Central memory CD4-positive, alpha-beta T cell (primary cell): ENCODE results near the gene ORC5.
"Not testable (repeated sequence)": the region's sequence is repeated elsewhere in the genome, so short reads cannot be mapped to it uniquely, and the experiment has no call there.

Experiments
- DNase-seq: peaks from one replicate; pipeline ENCODE4 v3.0.0; 2022
- total RNA-seq, 3 experiments: gene quantifications; one replicate each; lab custom pipeline; 2026; lab: John Stamatoyannopoulos, UW

ORC5 gene
- total RNA-seq: 22.4 to 36.6 (median 28.7) reads per million in 3 experiments

DNA sequence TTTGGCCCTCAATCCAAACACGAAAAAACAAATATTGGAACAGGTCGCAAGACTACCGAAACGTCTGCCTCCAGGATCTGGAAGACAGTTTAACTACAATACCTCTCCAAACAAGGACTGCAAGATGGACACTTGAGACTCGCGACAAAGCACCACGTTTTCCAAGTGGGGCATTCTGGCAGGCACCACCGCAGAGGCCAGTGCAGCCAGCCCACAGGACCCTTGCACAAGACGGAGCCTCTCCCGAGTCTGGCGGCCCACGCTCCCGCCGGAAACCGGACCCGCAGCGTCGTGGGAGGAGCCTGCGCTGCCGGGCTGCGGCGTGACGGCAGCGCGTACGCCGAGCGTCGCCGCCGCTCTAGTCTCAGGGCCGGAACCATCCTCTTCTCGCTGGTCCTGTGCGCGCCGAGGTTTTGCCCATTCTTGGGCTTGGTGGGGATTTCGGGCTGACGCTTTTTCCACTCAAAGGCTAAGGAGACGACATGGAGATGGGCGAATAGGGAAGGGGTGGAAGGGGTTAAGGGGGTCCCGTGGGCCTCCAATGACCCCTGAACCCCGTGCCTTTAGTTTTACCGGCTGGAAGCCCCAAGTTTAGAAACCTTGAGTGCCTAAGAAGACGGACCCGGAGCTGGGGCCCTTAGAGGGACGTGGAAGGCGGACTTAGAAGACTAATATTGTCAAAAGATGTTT, at the start of gene ORC5:
TSS of gene ORC5 (minus strand) at position 283 of the 690 bp plus-strand sequence. CDS start at position 174, 109 bp downstream.
- DNase-seq: peak; percentile 69

DNA sequence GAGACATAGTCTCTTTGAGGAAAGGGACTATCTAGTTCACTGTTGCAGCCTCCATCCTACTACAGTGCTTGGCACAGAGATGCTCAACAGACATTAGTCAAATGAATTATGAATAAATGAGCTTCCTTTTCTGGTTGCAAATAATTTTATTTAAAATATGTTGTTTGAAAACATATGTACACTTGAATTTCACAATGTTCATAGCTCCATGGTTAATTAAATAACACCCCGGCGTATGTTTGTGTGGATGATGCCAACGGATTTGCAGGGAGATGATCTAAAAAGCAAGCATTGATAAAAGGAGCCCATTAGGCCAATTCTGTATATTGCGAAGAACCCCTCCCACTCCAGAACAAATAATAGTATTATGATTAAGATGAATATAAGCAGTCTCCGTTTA, 47.8 kb upstream of the ORC5 start:
- no peak for DNase-seq

DNA sequence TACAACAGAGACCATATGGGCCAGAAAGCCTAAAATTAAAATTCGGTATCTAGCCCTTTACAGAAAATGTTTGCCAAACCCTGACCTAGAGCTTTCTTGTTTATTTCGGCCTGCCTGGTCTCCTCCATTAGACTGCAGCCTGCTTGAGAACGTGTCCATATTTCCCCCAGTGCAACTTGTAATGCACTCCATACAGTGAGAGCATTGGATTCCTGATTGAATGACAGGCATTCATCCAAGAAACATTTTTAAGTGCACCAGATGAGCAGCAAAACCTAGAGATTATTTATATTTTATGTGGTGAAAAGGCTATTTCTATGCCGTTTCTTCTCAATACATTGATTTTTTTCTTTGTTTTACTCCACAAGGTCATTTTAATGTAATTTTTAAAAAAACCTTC, 47.4 kb upstream of the ORC5 start:
- DNase-seq: no peak

DNA sequence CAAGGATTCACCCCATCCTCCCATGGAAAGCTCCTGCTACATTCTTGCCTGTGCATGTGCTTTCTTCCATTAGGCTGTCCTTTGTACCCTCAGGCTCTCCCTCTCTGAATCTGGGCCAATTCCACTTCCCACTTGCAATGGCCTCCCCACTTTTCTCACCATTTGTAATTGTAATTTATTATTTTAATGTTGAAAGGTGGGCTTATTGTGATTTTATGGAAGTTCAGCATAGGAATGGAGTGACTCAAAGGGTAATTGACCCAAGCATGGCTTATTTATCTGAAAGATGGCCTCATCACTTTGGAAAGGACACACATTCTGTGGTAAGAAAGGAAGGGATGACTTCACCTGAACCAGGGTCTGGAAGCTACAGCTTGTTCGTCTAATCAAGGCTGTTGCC, 46.9 kb upstream of the ORC5 start:
- no peak for DNase-seq

DNA sequence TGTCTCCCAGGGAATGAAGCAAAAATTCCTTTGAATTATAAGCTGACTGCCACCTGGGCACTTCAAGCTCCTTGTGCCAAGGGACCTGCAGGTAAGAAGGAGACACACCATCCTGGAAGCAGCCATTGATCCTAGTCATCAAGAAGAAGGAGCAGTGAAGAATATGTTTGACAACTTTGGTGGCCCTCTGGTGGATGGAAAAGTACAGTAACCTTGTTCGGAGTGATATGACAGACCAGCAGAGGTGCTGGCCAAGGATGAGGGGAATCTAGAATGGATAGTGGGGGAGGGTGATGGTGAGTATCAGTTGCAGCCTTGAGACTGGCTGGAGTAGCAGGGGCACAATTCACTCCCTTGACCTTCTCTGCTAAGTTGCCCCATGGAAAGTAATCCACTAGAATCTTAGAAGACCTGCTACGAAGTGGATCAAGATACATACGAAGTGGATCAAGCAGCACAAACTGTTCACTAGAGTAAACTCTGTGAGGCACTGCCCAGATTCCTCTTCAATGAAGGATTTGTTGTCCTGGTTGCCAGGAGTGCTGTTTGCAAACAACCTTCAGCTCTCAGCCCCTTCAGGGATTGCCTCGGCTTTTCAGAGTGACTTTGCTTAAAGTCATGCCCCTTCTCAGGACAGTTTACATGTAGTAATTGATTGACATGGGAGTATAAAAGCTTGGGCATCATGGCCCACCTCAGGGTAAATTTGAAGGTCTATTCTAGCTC, 44.8 kb upstream of the ORC5 start:
- no peak for DNase-seq

DNA sequence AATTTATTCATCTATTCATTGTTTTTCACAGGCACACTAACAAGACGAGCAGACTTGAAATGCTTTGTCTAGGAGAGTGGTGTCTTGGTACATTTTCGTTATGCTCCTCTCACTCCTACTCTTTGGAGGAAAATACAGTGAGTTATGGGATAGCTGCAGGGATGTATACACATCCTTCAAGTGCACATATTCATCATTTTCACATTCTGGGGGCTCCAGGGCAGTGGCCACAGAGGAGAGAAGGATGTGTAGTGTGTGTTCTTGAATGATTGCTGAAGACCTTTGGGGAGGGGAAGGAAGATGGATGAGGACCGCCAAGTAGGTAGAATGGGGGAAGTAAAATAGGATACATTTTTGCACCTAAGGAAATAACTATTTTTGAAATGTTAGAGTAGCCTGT, 34.8 kb upstream of the ORC5 start:
- DNase-seq: no peak

DNA sequence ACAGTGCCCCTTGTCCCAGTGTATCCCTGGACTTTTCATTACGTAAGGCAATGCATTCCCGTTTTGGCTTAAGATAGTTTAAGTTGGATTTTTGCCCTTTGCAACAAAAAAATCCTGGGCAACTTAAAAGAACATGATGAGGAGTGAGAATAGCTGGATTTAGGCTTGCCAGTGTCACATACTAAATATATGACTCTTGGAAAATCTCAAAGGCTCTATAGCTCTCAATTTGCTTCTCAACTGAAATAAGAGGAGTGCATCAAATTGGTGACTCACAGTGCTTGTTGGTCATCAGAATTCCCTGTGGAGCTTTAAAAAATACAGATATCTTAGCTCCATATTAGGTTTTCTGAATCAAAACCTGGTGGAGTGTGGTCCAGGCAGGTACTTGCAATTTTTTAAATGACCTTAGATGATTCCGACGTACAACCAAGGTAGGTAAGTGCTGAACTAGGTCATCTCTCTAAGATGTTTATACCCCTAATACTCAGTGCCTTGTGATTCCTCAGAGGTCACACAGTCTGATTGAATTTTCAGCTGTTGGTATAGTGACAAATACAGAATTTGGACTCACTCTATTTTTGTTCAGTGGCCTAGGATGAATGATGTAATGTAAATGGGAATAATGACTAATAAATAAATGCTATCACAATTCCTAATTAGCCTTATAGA, 33.9 kb upstream of the ORC5 start:
- DNase-seq: no peak

DNA sequence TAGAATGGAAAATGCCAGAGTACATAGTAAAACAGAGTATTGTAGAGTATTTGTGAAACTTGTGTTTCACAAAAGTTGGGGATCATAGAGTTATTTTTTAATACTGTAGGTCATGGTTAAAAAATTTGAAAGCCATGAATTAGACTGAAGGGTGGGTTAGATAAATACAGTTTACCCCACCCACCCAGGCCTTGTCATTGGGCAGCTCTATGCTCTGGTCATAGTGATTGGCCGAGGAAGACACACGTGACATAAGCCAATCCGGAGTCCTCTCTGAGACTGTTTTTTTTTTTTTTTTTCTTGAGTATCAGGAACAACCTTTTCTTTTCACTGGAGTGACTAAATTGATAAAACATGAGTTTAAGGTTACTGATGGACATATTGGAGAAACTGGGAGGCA, 33.3 kb upstream of the ORC5 start:
- DNase-seq: no peak

DNA sequence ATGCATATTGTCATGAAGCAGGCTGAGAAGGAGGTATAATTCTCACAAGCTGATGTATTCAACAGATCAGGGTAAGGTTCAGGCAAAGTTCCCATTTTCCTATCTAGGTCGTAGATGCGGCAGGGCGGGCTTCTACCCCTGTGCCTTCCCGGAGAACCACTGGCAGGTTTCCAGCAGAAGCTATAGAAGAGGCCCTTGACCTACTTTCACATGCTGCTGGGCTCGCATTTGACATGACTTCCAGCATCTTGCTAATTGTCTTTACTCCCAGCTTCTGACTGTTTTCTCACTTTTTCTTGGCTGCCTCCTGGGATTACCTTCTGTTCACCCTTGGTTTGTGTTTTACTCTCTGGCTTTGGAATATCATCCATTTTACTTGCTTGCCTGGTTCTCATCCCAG, 32.6 kb upstream of the ORC5 start:
- DNase-seq: no peak

DNA sequence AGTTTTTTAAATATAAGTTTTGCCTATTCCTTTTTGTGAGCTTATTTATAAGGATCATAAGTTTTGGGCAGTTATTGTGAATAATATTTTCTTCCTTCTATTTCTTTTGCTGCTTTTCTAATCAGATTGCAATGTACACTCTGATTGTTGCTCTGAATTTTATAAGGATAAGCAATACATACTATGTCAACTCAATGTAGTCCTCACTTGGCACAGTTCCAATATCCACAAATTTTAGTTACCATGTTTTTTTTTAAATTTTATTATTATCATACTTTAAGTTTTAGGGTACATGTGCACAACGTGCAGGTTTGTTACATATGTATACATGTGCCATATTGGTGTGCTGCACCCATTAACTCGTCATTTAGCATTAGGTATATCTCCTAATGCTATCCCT, 27.2 kb upstream of the ORC5 start:
- DNase-seq: not testable (repeated sequence)

DNA sequence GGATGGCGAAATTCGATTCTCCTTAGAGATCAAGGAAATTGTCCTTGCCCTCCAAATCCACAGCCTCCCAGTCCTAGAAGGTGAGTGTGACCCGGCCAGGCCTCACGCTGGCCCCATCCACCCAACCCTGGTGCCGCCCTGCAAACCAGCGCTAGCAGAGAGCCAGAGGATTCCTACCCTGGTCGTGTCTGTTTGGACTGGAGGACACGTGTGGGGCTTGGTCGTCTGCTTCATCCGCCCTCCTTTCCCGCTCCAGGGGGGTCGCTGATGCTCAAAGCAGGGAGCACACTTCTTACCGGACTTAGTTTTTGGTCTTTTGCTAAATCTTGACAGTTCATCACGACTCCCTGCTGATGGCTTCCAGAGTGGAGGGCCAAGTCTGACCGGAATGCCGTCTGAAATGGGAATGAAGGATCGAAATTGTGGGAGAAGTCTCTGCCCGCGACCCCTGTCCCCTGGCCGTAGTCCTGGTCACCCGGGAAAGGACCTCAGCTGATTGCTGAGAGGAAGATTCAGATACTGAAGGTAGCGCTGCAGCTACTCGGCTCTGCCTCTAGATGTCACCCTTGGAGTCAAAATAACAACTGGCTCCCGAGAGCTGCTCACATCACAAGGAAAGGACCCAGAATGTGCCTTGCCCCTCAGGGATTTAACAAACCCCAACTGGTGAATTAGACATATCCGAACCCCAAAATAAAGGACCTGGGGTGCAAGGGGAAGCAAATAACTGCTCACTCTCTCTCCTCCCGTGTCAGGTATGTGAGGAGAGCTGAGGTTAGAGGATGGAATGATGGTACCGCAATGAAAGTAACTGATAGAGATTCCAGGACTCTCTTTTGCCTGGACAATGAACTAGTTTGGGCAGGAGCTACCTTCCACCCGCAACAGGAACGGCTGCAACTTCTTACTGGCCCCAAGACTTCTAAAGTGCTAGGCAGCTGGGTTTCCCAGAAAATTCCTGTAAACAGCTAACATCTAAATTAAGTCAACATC, 23.5 kb upstream of the ORC5 start:
- DNase-seq: peak; percentile 19

DNA sequence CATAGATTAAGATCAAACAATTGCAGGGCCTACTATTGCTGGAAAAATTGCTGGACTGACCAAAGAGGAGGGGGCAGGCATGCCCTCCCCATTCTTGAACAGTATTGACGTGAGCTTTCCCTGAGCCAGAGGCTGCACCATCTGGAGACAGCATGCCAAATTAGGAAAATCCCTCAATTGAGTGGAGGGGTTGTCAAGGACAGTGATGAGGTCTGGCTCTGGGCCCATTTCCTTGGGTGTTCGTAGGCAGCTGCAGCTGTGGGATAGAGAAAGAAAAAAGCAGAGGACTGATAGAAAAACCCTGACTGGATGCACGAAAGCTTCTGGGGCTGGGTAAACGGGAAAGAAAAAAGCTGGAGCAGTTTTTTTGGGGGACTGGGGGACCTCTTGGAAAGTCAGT, 22.8 kb upstream of the ORC5 start:
- no peak for DNase-seq

DNA sequence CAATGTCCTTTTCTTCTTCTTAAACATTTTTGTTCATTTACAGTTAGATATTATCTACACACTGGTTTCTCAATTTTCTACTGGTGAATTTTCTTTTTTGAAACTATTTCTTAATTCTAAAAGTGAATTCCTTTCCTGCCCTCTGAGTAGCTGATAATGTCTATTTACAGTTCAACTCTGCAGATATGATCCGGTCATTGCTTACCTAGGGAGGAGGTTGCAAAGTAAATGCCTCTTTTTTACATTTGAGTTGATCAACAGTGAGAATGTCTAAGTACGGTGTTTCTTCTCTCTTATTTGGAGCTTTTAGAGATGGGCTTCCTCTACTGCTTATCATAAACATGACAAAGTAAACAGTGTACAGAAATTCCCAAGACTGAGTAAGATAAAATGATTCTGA, 20.6 kb upstream of the ORC5 start:
- DNase-seq: no peak

DNA sequence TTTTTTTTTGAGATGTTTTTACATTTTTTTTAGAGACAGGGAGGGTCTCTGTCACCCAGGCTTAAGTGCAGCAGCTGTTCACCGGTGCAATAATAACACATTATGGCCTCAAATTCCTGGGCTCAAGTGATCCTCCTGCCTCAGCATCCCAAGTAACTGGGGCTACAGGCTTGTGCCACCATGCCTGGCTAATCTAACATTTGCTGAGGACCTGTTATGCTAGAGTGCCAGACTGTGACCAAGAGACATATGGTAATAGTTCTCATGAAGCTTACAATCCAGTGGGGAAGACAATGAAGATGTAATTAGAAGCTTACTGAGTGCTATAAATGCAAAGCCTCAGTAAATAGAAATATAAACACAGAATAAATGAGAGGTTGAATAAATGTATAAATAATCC, 17.6 kb upstream of the ORC5 start:
- DNase-seq: no peak

DNA sequence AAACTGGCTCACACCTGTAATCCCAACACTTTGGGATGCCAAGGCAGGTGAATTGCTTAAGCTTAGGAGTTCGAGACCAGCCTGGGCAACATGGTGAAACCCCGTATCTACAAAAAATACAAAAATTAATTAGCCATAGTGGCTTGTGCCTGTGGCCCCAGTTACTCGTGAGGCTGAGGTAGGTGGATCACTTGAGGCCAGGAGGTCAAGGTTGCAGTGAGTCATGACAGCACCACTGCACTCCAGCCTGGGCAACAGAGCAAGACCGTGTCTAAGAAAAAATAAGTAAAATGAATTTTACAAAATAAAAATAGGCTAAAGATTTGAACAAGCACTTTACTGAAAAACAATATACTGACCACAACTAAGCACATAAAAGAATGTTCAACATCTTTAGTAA, 9.8 kb upstream of the ORC5 start:
- DNase-seq: no peak

DNA sequence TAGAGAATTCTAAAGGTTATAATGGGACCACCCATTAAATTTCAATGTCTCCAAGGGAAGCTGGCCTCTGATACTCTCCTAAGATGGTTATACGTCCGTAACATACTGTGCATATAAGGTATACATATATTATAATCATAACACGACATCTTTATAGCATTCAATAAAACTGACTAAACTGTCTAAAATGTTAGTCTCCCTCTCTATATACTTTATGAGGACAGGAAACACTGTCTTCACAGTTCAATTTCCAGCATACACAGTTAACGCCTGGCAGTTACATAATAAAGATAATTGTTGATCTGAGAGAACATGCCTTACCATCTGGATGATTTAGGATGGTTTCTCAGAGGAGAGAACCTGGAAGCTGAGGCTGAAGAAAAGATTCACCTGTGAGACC, 1.2 kb upstream of the ORC5 start:
- no peak for DNase-seq

DNA sequence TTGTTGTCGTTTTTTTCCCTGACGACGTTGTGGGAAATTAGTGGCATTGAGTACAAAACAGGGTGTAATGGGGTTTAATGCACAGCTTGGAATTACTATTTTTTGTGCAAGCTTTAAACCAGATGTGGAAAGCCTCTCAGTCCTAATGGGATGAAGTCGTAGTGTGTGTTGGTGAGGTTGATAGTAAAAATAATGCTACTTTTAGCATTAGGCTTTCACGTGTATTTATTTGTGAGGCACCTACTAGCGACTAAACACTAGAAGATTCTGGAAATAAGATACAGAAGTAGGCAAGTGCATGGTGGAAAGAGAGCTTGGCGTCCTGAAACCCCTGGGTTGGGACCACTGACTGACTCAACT, 588 bp upstream of the ORC5 start:
- no peak for DNase-seq

DNA sequence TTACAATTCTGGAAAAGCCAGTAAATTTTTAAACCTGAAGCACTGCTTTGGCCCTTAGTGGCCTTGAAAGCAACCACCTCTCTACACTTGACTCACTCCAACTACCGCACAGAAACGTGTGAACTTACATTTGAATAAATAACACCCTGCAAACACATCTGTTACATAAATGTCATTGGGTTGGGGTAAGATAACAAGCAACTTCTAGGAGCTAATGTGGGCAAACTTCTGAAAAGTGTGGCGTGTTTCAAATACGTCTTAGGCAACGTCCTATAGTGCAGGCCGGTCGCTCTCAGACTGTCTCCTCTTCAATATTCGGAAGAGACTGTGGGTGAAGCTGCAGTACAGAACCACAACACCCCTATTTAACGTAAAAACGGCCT, 474 bp downstream of the ORC5 start:
- peak; percentile 20 for DNase-seq

DNA sequence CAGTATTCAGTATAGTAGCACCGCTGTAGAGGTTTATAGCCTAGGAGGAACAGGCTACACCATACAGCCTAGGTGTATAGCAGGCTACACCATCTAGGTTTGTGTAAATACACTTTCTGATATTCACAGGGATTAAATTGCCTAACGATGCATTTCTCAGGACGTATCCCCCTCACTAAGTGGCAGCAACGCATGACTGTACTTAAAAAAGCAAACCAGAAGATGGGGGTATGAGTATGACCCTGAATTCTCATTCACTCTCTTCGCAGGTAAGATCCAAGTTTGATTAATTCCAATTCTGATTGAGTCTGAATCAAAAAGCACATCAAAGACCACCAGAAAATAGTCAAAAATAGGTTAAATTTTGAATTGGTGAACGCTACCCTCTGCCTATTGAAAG, 972 bp downstream of the ORC5 start:
- no peak for DNase-seq

DNA sequence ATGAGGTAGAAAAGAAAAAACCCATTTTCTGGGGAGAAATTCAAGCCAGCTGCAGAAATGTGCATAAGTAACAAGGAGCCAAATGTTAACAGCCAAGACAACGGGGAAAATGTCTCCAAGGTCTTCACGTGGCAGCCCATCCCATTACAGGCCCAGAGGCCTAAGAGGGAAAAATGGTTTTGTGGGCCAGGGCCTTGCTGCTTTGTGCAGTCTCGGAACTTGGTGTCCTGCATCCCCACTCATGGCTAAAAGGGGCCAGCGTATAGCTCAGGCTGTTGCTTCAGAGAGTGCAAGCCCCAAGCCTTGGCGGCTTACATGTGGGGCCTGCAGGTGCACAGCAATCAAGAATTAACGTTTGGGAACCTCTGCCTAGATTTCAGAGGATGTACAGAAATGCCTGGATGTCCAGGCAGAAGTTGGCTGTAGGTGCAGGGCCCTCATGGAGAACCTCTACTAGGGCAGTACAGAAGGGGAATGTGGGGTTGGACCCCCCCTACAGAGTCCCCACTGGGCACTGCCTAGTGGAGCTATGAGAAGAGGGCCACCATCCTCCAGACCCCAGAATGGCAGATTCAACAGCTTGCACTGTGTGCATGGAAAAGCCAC, 9.0 kb downstream of the ORC5 start:
- no peak for DNase-seq

DNA sequence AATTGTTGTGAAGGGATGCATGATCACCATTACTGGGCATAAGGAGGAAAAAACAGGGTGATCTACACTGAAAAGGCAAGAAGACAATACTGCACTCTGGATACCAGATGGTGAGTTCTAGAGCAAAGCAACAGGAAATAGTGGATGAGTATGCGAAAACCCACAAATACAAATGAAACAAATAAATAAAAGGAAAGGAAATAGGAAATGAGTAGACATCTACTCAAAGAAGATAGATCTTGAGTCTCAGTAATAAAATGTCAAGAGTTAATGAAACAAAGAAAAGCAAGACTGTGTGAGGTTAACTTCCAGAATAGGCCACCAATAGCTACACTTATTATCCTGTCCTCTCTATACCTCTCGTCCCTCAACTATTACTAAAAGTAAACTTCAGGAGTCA, 11.7 kb downstream of the ORC5 start:
- DNase-seq: no peak

DNA sequence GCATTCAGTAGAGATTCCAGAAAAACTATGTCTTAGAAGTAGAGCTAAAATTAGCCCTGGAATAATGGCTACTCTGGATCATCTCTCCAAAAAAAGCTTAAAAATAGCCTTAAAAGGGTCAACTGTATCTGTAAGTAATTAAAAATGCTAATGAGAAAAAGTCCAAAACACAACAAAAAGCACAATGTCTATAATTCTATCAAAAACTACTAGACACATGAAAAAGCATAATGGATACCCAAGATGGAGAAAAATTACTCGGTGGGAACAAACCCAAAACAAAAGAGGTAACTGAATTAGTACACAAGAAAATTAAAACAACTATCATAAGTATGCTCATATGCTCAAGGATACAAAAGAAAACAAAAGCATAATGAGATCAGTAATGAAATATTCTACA, 15.4 kb downstream of the ORC5 start:
- no peak for DNase-seq

DNA sequence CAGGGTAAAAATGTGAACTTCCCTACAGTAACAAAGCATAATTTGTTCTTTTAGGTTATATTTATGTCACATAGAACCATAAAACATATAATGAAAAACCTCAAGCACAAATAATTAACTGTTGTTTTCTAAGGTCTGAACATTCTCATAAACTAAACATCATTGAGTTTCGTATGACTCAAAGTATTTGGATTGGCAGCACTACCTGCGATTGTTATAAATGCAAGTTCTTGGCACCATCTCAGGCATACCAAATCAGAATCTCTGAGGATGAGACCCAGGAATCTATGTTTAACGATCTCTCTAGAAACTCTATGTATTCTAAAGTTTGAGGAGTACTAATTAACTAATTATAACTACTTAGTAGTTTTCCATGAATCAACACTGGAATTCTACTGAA, 22.5 kb downstream of the ORC5 start:
- DNase-seq: no peak
